HEK293 (cell line): ENCODE results near the gene PHC3.

ENCODE experiments used
- GLI4 ChIP-seq: fragments of 450-650 bp; formaldehyde crosslinking; IDR thresholded peaks from 2 replicates; pipeline ENCODE4 v1.5.1; 2016; ENCODE audit warnings: missing biosample characterization, missing genetic modification characterization
- GLIS2 ChIP-seq: fragments of 450-650 bp; formaldehyde crosslinking; IDR thresholded peaks from 2 replicates; pipeline ENCODE4 v1.5.1; 2016; ENCODE audit warnings: missing biosample characterization, missing genetic modification characterization
- REPIN1 ChIP-seq: fragments of 450-650 bp; formaldehyde crosslinking; IDR thresholded peaks from 2 replicates; pipeline ENCODE4 v1.5.1; 2017; ENCODE audit warnings: missing biosample characterization, missing genetic modification characterization, low read depth
- ZNF184 ChIP-seq: fragments of 450-650 bp; IDR thresholded peaks from 2 replicates; pipeline ENCODE4 v1.5.1; 2018; ENCODE audit warnings: missing biosample characterization, mild to moderate bottlenecking, missing genetic modification characterization
- ZNF501 ChIP-seq: fragments of 450-650 bp; formaldehyde crosslinking; IDR thresholded peaks from 2 replicates; pipeline ENCODE4 v1.5.1; 2016; ENCODE audit warnings: missing biosample characterization, missing genetic modification characterization
- ZNF585B ChIP-seq: fragments of 450-650 bp; formaldehyde crosslinking; IDR thresholded peaks from 2 replicates; pipeline ENCODE4 v1.5.1; 2016; ENCODE audit warnings: missing biosample characterization, missing genetic modification characterization
- ZNF747 ChIP-seq: fragments of 450-650 bp; formaldehyde crosslinking; IDR thresholded peaks from 2 replicates; pipeline ENCODE4 v1.5.1; 2016; ENCODE audit warnings: missing biosample characterization, missing genetic modification characterization
- ZNF76 ChIP-seq: fragments of 450-650 bp; formaldehyde crosslinking; IDR thresholded peaks from 2 replicates; pipeline ENCODE4; 2016; ENCODE audit warnings: low read depth, missing biosample characterization, missing genetic modification characterization, borderline replicate concordance
- TF ChIP-seq, protein P1 (sequence below): fragments of 450-650 bp; formaldehyde crosslinking; IDR thresholded peaks from 2 replicates; pipeline ENCODE4 v1.5.1; 2016; ENCODE audit warnings: missing biosample characterization, missing genetic modification characterization
- TF ChIP-seq, protein P2 (sequence below): fragments of 450-650 bp; IDR thresholded peaks from 2 replicates; pipeline ENCODE4 v1.5.1; 2018; ENCODE audit warnings: missing biosample characterization, missing genetic modification characterization
- TF ChIP-seq, protein P3 (sequence below): fragments of 450-650 bp; formaldehyde crosslinking; IDR thresholded peaks from 2 replicates; pipeline ENCODE4 v1.5.1; 2016; ENCODE audit warnings: missing biosample characterization, missing genetic modification characterization

DNA sequence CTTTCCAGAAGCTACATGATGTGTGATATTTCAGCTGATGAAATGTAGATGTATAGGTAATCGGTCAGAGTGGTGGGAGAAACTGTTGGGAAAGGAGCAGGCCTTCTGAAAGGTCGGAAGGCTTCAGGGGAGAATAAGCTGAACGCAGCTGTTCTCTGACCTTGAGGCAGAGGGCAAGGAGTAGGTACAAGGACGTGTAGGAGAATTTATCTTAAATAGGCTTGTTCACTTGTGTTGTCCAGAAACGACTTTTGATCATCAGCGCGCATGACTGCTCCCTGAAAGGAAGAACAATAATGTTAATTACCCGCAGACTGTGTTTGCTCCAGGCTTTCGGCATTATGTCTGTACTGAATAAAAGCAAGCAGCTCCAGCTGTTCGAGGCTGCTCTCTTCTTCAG is 104.2 kb downstream of the PHC3 start:
- TF ChIP-seq, protein P1, sequence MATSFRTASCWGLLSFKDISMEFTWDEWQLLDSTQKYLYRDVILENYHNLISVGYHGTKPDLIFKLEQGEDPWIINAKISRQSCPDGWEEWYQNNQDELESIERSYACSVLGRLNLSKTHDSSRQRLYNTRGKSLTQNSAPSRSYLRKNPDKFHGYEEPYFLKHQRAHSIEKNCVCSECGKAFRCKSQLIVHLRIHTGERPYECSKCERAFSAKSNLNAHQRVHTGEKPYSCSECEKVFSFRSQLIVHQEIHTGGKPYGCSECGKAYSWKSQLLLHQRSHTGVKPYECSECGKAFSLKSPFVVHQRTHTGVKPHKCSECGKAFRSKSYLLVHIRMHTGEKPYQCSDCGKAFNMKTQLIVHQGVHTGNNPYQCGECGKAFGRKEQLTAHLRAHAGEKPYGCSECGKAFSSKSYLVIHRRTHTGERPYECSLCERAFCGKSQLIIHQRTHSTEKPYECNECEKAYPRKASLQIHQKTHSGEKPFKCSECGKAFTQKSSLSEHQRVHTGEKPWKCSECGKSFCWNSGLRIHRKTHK: no peak
- TF ChIP-seq, protein P2, sequence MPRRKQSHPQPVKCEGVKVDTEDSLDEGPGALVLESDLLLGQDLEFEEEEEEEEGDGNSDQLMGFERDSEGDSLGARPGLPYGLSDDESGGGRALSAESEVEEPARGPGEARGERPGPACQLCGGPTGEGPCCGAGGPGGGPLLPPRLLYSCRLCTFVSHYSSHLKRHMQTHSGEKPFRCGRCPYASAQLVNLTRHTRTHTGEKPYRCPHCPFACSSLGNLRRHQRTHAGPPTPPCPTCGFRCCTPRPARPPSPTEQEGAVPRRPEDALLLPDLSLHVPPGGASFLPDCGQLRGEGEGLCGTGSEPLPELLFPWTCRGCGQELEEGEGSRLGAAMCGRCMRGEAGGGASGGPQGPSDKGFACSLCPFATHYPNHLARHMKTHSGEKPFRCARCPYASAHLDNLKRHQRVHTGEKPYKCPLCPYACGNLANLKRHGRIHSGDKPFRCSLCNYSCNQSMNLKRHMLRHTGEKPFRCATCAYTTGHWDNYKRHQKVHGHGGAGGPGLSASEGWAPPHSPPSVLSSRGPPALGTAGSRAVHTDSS (tag by site-specific recombination): no peak
- TF ChIP-seq ZNF585B (tag by site-specific recombination): no peak
- TF ChIP-seq, protein P3, sequence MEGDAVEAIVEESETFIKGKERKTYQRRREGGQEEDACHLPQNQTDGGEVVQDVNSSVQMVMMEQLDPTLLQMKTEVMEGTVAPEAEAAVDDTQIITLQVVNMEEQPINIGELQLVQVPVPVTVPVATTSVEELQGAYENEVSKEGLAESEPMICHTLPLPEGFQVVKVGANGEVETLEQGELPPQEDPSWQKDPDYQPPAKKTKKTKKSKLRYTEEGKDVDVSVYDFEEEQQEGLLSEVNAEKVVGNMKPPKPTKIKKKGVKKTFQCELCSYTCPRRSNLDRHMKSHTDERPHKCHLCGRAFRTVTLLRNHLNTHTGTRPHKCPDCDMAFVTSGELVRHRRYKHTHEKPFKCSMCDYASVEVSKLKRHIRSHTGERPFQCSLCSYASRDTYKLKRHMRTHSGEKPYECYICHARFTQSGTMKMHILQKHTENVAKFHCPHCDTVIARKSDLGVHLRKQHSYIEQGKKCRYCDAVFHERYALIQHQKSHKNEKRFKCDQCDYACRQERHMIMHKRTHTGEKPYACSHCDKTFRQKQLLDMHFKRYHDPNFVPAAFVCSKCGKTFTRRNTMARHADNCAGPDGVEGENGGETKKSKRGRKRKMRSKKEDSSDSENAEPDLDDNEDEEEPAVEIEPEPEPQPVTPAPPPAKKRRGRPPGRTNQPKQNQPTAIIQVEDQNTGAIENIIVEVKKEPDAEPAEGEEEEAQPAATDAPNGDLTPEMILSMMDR (tag by site-specific recombination): no peak
- no peak for TF ChIP-seq ZNF501
- TF ChIP-seq GLI4 (tag by site-specific recombination): no peak
- TF ChIP-seq ZNF747 (tag by site-specific recombination): no peak
- no peak for TF ChIP-seq REPIN1 (tag by site-specific recombination)
- TF ChIP-seq GLIS2 (tag by site-specific recombination): no peak
- no peak for TF ChIP-seq ZNF76 (tag by site-specific recombination)
- TF ChIP-seq ZNF184: no peak
